Parathyroid adenoma (tissue), 2 donors: ENCODE data around the gene PRELID2.
A peak's percentile ranks its signal among the peaks of the same experiment; 100 is the strongest.

Experiments
- H2AFZ ChIP-seq: fragments of 300-600 bp; sonication (generic); one replicate; pipeline ENCODE4 v1.7.0; 2017; ENCODE audit warnings: antibody characterized with exemption, mild to moderate bottlenecking
- H3K27ac ChIP-seq: fragments of 300-600 bp; sonication (generic); one replicate; pipeline ENCODE4 v1.7.0; 2017
- H3K27me3 ChIP-seq: fragments of 300-600 bp; sonication (generic); one replicate; pipeline ENCODE4 v1.7.0; 2017; ENCODE audit warnings: low read length; ENCODE audit not compliant: control insufficient read depth, insufficient read depth
- H3K36me3 ChIP-seq: fragments of 300-600 bp; sonication (generic); one replicate; pipeline ENCODE4 v1.7.0; 2017; ENCODE audit warnings: low read length; ENCODE audit not compliant: control insufficient read depth, insufficient read depth
- H3K4me1 ChIP-seq: fragments of 300-600 bp; sonication (generic); one replicate; pipeline ENCODE4 v1.7.0; 2017; ENCODE audit warnings: control low read depth
- H3K4me2 ChIP-seq: fragments of 300-600 bp; sonication (generic); one replicate; pipeline ENCODE4 v1.7.0; 2017; ENCODE audit warnings: low read length
- H3K4me3 ChIP-seq: fragments of 300-600 bp; sonication (generic); one replicate; pipeline ENCODE4 v1.7.0; 2017; ENCODE audit warnings: low read depth, low read length
- H3K79me2 ChIP-seq: fragments of 300-600 bp; sonication (generic); one replicate; pipeline ENCODE4 v1.7.0; 2017; ENCODE audit warnings: control low read depth
- H3K9ac ChIP-seq: fragments of 300-600 bp; sonication (generic); one replicate; pipeline ENCODE4 v1.7.0; 2017; ENCODE audit warnings: mild to moderate bottlenecking
- H3K9me3 ChIP-seq: fragments of 300-600 bp; sonication (generic); one replicate; pipeline ENCODE4 v1.7.0; 2017; ENCODE audit warnings: low read length; ENCODE audit not compliant: control insufficient read depth
- CTCF ChIP-seq: fragments of 300-600 bp; sonication (generic); IDR thresholded peaks from one replicate; pipeline ENCODE4 v1.7.0; 2017; ENCODE audit warnings: antibody characterized with exemption, mild to moderate bottlenecking
- donor health status: primary hyperparathyroidism.

Gene PRELID2

GRCh38 chr5:145834917-145835847 is at the start of gene PRELID2:
Gene PRELID2, minus strand, starts transcription at chr5:145835342. Its CDS starts 91 bp downstream, at chr5:145835251.
- Histone ChIP-seq H3K4me1 (no peaks in the 10 kb centered on the region), H3K9me3 (no peaks in the 10 kb centered on the region), H3K4me2 (peak within 1 kb of the TSS; percentile 97), H3K36me3 (no peaks in the 10 kb centered on the region), H3K27ac (peak within 1 kb of the TSS; percentile 64), H3K4me3 (peak within 1 kb of the TSS; percentile 85), H3K79me2 (no peaks in the 10 kb centered on the region), H2AFZ (peak within 1 kb of the TSS; percentile 89), H3K27me3 (no peaks in the 10 kb centered on the region), H3K9ac (peak within 1 kb of the TSS; percentile 38)
- peak; percentile 25 for TF ChIP-seq CTCF

GRCh38 chr5:145874765-145875164 is 39.6 kb upstream of the PRELID2 start:
- H2AFZ ChIP-seq: no peak overlapping the region
- TF ChIP-seq CTCF: no peak
- no peaks in the 10 kb centered on the region for H3K27me3 ChIP-seq
- no peak overlapping the region for H3K4me3 ChIP-seq
- no peaks in the 10 kb centered on the region for H3K79me2 ChIP-seq
- H3K36me3 ChIP-seq: no peaks in the 10 kb centered on the region
- no peaks in the 10 kb centered on the region for H3K4me1 ChIP-seq
- no peak overlapping the region for H3K27ac ChIP-seq
- no peak overlapping the region for H3K9ac ChIP-seq
- H3K9me3 ChIP-seq: no peaks in the 10 kb centered on the region
- H3K4me2 ChIP-seq: no peak overlapping the region

- Histone ChIP-seq H3K27me3 (no peaks in the 10 kb centered on the region), H3K4me1 (no peaks in the 10 kb centered on the region), H3K27ac (no peak within 1 kb of the TSS), H3K36me3 (no peaks in the 10 kb centered on the region), H3K9ac (no peak within 1 kb of the TSS), H3K4me2 (no peak within 1 kb of the TSS), H3K4me3 (no peak within 1 kb of the TSS), H2AFZ (no peak within 1 kb of the TSS), H3K9me3 (no peaks in the 10 kb centered on the region), H3K79me2 (no peaks in the 10 kb centered on the region)
- TF ChIP-seq CTCF: no peak
Measured at GRCh38 chr5:145872914-145873313, 37.8 kb upstream of the PRELID2 start, which contains the start of gene GRXCR2. Gene GRXCR2, minus strand, starts transcription at chr5:145873014. Its CDS starts 46 bp downstream, at chr5:145872968.

- no peaks in the 10 kb centered on the region for H3K4me1 ChIP-seq
- H3K4me2 ChIP-seq: no peak overlapping the region
- H3K4me3 ChIP-seq: no peak overlapping the region
- H3K79me2 ChIP-seq: no peaks in the 10 kb centered on the region
- H3K9me3 ChIP-seq: no peaks in the 10 kb centered on the region
- H3K9ac ChIP-seq: no peak overlapping the region
- H3K27ac ChIP-seq: no peak overlapping the region
- no peaks in the 10 kb centered on the region for H3K27me3 ChIP-seq
- TF ChIP-seq CTCF: no peak
- H3K36me3 ChIP-seq: no peaks in the 10 kb centered on the region
- H2AFZ ChIP-seq: no peak overlapping the region
Measured at GRCh38 chr5:145872486-145872885, 37.3 kb upstream of the PRELID2 start.
